ENCODE data around the gene MLH3.

Gene MLH3

DNA sequence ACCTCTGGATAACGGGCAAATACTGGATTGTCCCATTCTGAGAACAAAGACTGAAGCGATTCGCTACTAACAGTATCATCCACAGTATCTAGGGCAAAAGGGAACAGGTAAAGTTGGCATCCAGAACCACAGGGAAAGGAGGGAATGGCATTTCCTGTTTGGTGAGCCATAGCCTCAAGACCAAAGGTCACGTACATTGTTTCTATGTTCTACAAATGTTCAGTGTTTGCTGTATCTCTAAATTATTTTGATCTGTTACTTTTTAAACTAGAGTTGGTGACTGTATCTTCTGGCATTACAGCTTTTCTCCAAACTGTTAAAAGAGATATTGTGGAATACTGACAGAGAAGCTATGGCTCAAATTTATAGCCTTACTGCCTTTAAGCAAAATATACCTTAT lies 9.7 kb downstream of the MLH3 start:
- 60% methylated on average over 4 of the region's 4 CpGs for WGBS
- Histone ChIP-seq H2BK120ac (ENCODE audit: low read depth, low read length) (no peak overlapping the region), H3K36me3 (ENCODE audit: control insufficient read depth in 1 of 2, insufficient read depth in 2 of 2, low read depth in 1 of 2, low read length in 2 of 2) (peaks cover 3 to 56% of the 10 kb centered on the region in 2 experiments), H2BK5ac (ENCODE audit: low read depth, low read length, poor library complexity, severe bottlenecking) (no peak overlapping the region), H4K8ac (ENCODE audit: low read length) (no peak overlapping the region), H3K4me3 (ENCODE audit: insufficient read depth in 1 of 2, low read depth in 1 of 2, low read length in 2 of 2) (no peak overlapping the region), H3K23ac (ENCODE audit: low read length in 2 of 2) (no peak overlapping the region), H2AK5ac (ENCODE audit: low read length, severe bottlenecking) (no peak overlapping the region), H4K91ac (ENCODE audit: low read length) (no peak overlapping the region), H2BK15ac (ENCODE audit: low read depth, poor library complexity, severe bottlenecking) (no peak overlapping the region), H3K27ac (ENCODE audit: low read length, poor library complexity, severe bottlenecking) (peak overlapping the region; percentile 60), H2BK12ac (ENCODE audit: low read length in 2 of 2) (no peak overlapping the region), H3K79me1 (replicated peaks; ENCODE audit: low read length, poor library complexity, severe bottlenecking) (peaks cover 7% of the 10 kb centered on the region), H3K27me3 (ENCODE audit: control insufficient read depth in 1 of 2, insufficient read depth in 1 of 2, low read length in 2 of 2) (no peaks in the 10 kb centered on the region), H3K4ac (ENCODE audit: low read depth in 1 of 2, low read length in 2 of 2) (no peak overlapping the region), H3K9ac (ENCODE audit: low read length) (peak overlapping the region; percentile 0), H3K4me2 (ENCODE audit: low read length, poor library complexity, severe bottlenecking) (no peak overlapping the region), H3K9me3 (ENCODE audit: control insufficient read depth, low read length) (no peaks in the 10 kb centered on the region), H3K14ac (ENCODE audit: low read length in 2 of 2) (no peak overlapping the region), H3K4me1 (ENCODE audit: control insufficient read depth, insufficient read depth, low read depth, low read length) (peaks cover 9% of the 10 kb centered on the region), H3K18ac (ENCODE audit: low read depth in 1 of 2, low read length in 2 of 2) (no peak overlapping the region), H2AFZ (ENCODE audit: low read depth, low read length) (no peak overlapping the region)
- DNase-seq: peak; percentile 35

- H3K79me1 ChIP-seq (replicated peaks; ENCODE audit: low read length, poor library complexity, severe bottlenecking): peaks cover 5% of the 10 kb centered on the region
- 94% methylated on average over 2 of the region's 2 CpGs for WGBS
- no peaks in the 10 kb centered on the region for H3K27me3 ChIP-seq (ENCODE audit: control insufficient read depth in 1 of 2, insufficient read depth in 1 of 2, low read length in 2 of 2)
- H2BK15ac ChIP-seq (ENCODE audit: low read depth, poor library complexity, severe bottlenecking): no peak overlapping the region
- no peak overlapping the region for H2AFZ ChIP-seq (ENCODE audit: low read depth, low read length)
- H3K27ac ChIP-seq (ENCODE audit: low read length, poor library complexity, severe bottlenecking): no peak overlapping the region
- no peak overlapping the region for H2BK12ac ChIP-seq (ENCODE audit: low read length in 2 of 2)
- no peak overlapping the region for H3K23ac ChIP-seq (ENCODE audit: low read length in 2 of 2)
- H3K4me3 ChIP-seq (ENCODE audit: insufficient read depth in 1 of 2, low read depth in 1 of 2, low read length in 2 of 2): no peak overlapping the region
- H3K4ac ChIP-seq (ENCODE audit: low read depth in 1 of 2, low read length in 2 of 2): no peak overlapping the region
- no peak overlapping the region for H2AK5ac ChIP-seq (ENCODE audit: low read length, severe bottlenecking)
- peaks cover 5 to 60% of the 10 kb centered on the region in 2 experiments for H3K36me3 ChIP-seq (ENCODE audit: control insufficient read depth in 1 of 2, insufficient read depth in 2 of 2, low read depth in 1 of 2, low read length in 2 of 2)
- no peak for DNase-seq
- H3K18ac ChIP-seq (ENCODE audit: low read depth in 1 of 2, low read length in 2 of 2): peak overlapping the region in 1 of 2 experiments; percentile 1
- no peak overlapping the region for H2BK5ac ChIP-seq (ENCODE audit: low read depth, low read length, poor library complexity, severe bottlenecking)
- no peak overlapping the region for H4K91ac ChIP-seq (ENCODE audit: low read length)
- peaks cover 9% of the 10 kb centered on the region for H3K4me1 ChIP-seq (ENCODE audit: control insufficient read depth, insufficient read depth, low read depth, low read length)
- no peaks in the 10 kb centered on the region for H3K9me3 ChIP-seq (ENCODE audit: control insufficient read depth, low read length)
- no peak overlapping the region for H3K9ac ChIP-seq (ENCODE audit: low read length)
- no peak overlapping the region for H2BK120ac ChIP-seq (ENCODE audit: low read depth, low read length)
- no peak overlapping the region for H4K8ac ChIP-seq (ENCODE audit: low read length)
- H3K14ac ChIP-seq (ENCODE audit: low read length in 2 of 2): no peak overlapping the region
- no peak overlapping the region for H3K4me2 ChIP-seq (ENCODE audit: low read length, poor library complexity, severe bottlenecking)
Observed at GRCh38 chr14:75040959-75041358, 10.3 kb downstream of the MLH3 start.

GRCh38 chr14:75040507-75040906 lies 10.8 kb downstream of the MLH3 start:
- Histone ChIP-seq H3K79me1 (replicated peaks; ENCODE audit: low read length, poor library complexity, severe bottlenecking) (peaks cover 5% of the 10 kb centered on the region), H4K91ac (ENCODE audit: low read length) (no peak overlapping the region), H3K4ac (ENCODE audit: low read depth in 1 of 2, low read length in 2 of 2) (no peak overlapping the region), H2BK120ac (ENCODE audit: low read depth, low read length) (no peak overlapping the region), H3K9me3 (ENCODE audit: control insufficient read depth, low read length) (no peaks in the 10 kb centered on the region), H3K9ac (ENCODE audit: low read length) (no peak overlapping the region), H3K4me1 (ENCODE audit: control insufficient read depth, insufficient read depth, low read depth, low read length) (peaks cover 9% of the 10 kb centered on the region), H3K27ac (ENCODE audit: low read length, poor library complexity, severe bottlenecking) (no peak overlapping the region), H3K18ac (ENCODE audit: low read depth in 1 of 2, low read length in 2 of 2) (no peak overlapping the region), H3K14ac (ENCODE audit: low read length in 2 of 2) (no peak overlapping the region), H3K4me3 (ENCODE audit: insufficient read depth in 1 of 2, low read depth in 1 of 2, low read length in 2 of 2) (no peak overlapping the region), H2BK5ac (ENCODE audit: low read depth, low read length, poor library complexity, severe bottlenecking) (no peak overlapping the region), H3K4me2 (ENCODE audit: low read length, poor library complexity, severe bottlenecking) (no peak overlapping the region), H2BK12ac (ENCODE audit: low read length in 2 of 2) (no peak overlapping the region), H2AFZ (ENCODE audit: low read depth, low read length) (no peak overlapping the region), H4K8ac (ENCODE audit: low read length) (no peak overlapping the region), H3K27me3 (ENCODE audit: control insufficient read depth in 1 of 2, insufficient read depth in 1 of 2, low read length in 2 of 2) (no peaks in the 10 kb centered on the region), H2AK5ac (ENCODE audit: low read length, severe bottlenecking) (no peak overlapping the region), H3K36me3 (ENCODE audit: control insufficient read depth in 1 of 2, insufficient read depth in 2 of 2, low read depth in 1 of 2, low read length in 2 of 2) (peaks cover 8 to 65% of the 10 kb centered on the region in 2 experiments), H2BK15ac (ENCODE audit: low read depth, poor library complexity, severe bottlenecking) (no peak overlapping the region), H3K23ac (ENCODE audit: low read length in 2 of 2) (no peak overlapping the region)
- 60% methylated on average over 1 of the region's 1 CpG for WGBS
- no peak for DNase-seq

- Histone ChIP-seq H3K27me3 (ENCODE audit: control insufficient read depth in 1 of 2, insufficient read depth in 1 of 2, low read length in 2 of 2) (no peaks in the 10 kb centered on the region), H3K36me3 (ENCODE audit: control insufficient read depth in 1 of 2, insufficient read depth in 2 of 2, low read depth in 1 of 2, low read length in 2 of 2) (peaks cover 21 to 84% of the 10 kb centered on the region in 2 experiments), H2AFZ (ENCODE audit: low read depth, low read length) (no peak overlapping the region), H3K4me3 (ENCODE audit: insufficient read depth in 1 of 2, low read depth in 1 of 2, low read length in 2 of 2) (no peak overlapping the region), H2BK5ac (ENCODE audit: low read depth, low read length, poor library complexity, severe bottlenecking) (no peak overlapping the region), H3K23ac (ENCODE audit: low read length in 2 of 2) (no peak overlapping the region), H3K4me2 (ENCODE audit: low read length, poor library complexity, severe bottlenecking) (no peak overlapping the region), H3K14ac (ENCODE audit: low read length in 2 of 2) (peak overlapping the region in 1 of 2 experiments; percentile 48), H2BK15ac (ENCODE audit: low read depth, poor library complexity, severe bottlenecking) (no peak overlapping the region), H2BK12ac (ENCODE audit: low read length in 2 of 2) (no peak overlapping the region), H3K9ac (ENCODE audit: low read length) (no peak overlapping the region), H3K4ac (ENCODE audit: low read depth in 1 of 2, low read length in 2 of 2) (no peak overlapping the region), H3K18ac (ENCODE audit: low read depth in 1 of 2, low read length in 2 of 2) (no peak overlapping the region), H4K8ac (ENCODE audit: low read length) (no peak overlapping the region), H3K4me1 (ENCODE audit: control insufficient read depth, insufficient read depth, low read depth, low read length) (no peaks in the 10 kb centered on the region), H3K9me3 (ENCODE audit: control insufficient read depth, low read length) (no peaks in the 10 kb centered on the region), H2AK5ac (ENCODE audit: low read length, severe bottlenecking) (no peak overlapping the region), H4K91ac (ENCODE audit: low read length) (no peak overlapping the region), H3K79me1 (replicated peaks; ENCODE audit: low read length, poor library complexity, severe bottlenecking) (peaks cover 1% of the 10 kb centered on the region), H2BK120ac (ENCODE audit: low read depth, low read length) (peak overlapping the region; percentile 15), H3K27ac (ENCODE audit: low read length, poor library complexity, severe bottlenecking) (no peak overlapping the region)
- DNase-seq: no peak
- WGBS: 100% methylated on average over 2 of the region's 2 CpGs
Observed at GRCh38 chr14:75032939-75033338, 18.3 kb downstream of the MLH3 start.
